Measurements from ENCODE around the gene TRAF4. TPM values are rescaled to one million over a fixed set of nuclear protein-coding genes. Genes with fewer than 3 reads are reported as not detected.
A peak's percentile ranks its signal among the peaks of the same experiment; 100 is the strongest.
"Not testable (repeated sequence)": the region's sequence is repeated elsewhere in the genome, so short reads cannot be mapped to it uniquely, and the experiment has no call there.

TRAF4 gene
- polyA plus RNA-seq, 1 experiment = 55.6 TPM

GRCh38 chr17:28723159-28723835 is 20.5 kb upstream of the TRAF4 start:
- no peak overlapping the region for H3K4me3 ChIP-seq (ENCODE audit: low read depth, low read length)
- TF ChIP-seq, protein P1, sequence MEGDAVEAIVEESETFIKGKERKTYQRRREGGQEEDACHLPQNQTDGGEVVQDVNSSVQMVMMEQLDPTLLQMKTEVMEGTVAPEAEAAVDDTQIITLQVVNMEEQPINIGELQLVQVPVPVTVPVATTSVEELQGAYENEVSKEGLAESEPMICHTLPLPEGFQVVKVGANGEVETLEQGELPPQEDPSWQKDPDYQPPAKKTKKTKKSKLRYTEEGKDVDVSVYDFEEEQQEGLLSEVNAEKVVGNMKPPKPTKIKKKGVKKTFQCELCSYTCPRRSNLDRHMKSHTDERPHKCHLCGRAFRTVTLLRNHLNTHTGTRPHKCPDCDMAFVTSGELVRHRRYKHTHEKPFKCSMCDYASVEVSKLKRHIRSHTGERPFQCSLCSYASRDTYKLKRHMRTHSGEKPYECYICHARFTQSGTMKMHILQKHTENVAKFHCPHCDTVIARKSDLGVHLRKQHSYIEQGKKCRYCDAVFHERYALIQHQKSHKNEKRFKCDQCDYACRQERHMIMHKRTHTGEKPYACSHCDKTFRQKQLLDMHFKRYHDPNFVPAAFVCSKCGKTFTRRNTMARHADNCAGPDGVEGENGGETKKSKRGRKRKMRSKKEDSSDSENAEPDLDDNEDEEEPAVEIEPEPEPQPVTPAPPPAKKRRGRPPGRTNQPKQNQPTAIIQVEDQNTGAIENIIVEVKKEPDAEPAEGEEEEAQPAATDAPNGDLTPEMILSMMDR (IDR thresholded peaks at IDR 0.05; ENCODE audit: insufficient read depth, low read depth, low read length) = no peak
- CTCF ChIA-PET = interaction anchor here (10.9 kb wide), 1 partner anchor 25 kb away, joined by 416 read pairs; the partner anchor contains the start of gene TRAF4
- no peaks in the 10 kb centered on the region for H3K27me3 ChIP-seq (ENCODE audit: control insufficient read depth, insufficient read depth, low read length)
- DNase-seq (ENCODE audit: low read depth) = no peak
- peaks cover 18% of the 10 kb centered on the region for H3K36me3 ChIP-seq (ENCODE audit: control insufficient read depth, insufficient read depth, low read length)
- POLR2A ChIA-PET = no interaction called here

- not testable (repeated sequence) for H3K4me3 ChIP-seq (ENCODE audit: low read depth, low read length); DNase-seq (ENCODE audit: low read depth); H3K27me3 ChIP-seq (ENCODE audit: control insufficient read depth, insufficient read depth, low read length)
- POLR2A ChIA-PET = interaction anchor here (0.6 kb wide), 1 partner anchor 77 kb away, joined by 4 read pairs; no protein-coding TSS in a partner anchor
- peaks cover 18% of the 10 kb centered on the region for H3K36me3 ChIP-seq (ENCODE audit: control insufficient read depth, insufficient read depth, low read length)
- CTCF ChIA-PET = interaction anchor here (1.1 to 10.9 kb wide), 2 partner anchors 24 to 229 kb away, joined by 5 to 416 read pairs; partner anchors contain the start of gene TRAF4
These were observed 19.8 kb upstream of the TRAF4 start for GRCh38 chr17:28723836-28724499.

GRCh38 chr17:28724500-28725165 is 19.2 kb upstream of the TRAF4 start:
- POLR2A ChIA-PET = interaction anchor here (0.6 kb wide), 1 partner anchor 78 kb away, joined by 4 read pairs; no protein-coding TSS in a partner anchor
- no peaks in the 10 kb centered on the region for H3K27me3 ChIP-seq (ENCODE audit: control insufficient read depth, insufficient read depth, low read length)
- no peak overlapping the region for H3K4me3 ChIP-seq (ENCODE audit: low read depth, low read length)
- H3K36me3 ChIP-seq (ENCODE audit: control insufficient read depth, insufficient read depth, low read length) = peaks cover 18% of the 10 kb centered on the region
- TF ChIP-seq, protein P1 (IDR thresholded peaks at IDR 0.05; ENCODE audit: insufficient read depth, low read depth, low read length) = no peak
- DNase-seq (ENCODE audit: low read depth) = no peak
- CTCF ChIA-PET = interaction anchor here (0.8 to 10.9 kb wide), 6 partner anchors 14 to 228 kb away, joined by 3 to 416 read pairs (median 8); partner anchors contain the start of genes PROCA1 and TRAF4

DNA sequence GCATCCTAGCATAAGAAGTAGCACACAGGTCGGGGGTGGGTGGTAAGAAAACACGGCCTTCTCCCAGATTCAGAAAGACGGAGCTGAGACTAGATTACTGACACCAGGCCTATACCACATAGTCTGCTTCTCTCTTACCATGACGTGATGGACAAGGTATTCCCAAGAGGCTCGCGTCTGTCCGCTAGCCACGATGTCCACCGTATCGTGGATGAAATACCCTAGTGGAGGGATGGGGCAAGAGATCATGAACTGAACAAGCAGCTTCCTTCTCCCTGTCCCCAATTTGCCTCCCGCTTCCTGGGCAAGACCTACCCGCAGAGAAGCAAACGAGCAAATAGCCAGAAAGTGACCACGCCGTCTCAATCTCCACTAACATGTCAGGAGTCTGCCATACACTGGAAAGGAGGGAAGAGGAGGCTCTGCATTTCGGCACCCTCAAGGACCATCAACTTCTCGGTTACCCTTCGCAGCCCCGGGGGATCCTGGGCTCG is 18.6 kb upstream of the TRAF4 start:
- TF ChIP-seq, protein P1 (IDR thresholded peaks at IDR 0.05; ENCODE audit: insufficient read depth, low read depth, low read length) = 0 out of 2 replicates have a peak, but pooled peaks have one; percentile 17
- ChIA-PET POLR2A (interaction anchor here (0.6 kb wide), 1 partner anchor 174 kb away, joined by 3 read pairs; no protein-coding TSS in a partner anchor), CTCF (interaction anchor here (0.8 to 10.9 kb wide), 7 partner anchors 14 to 228 kb away, joined by 3 to 416 read pairs (median 5); partner anchors contain the start of genes PROCA1 and TRAF4)
- DNase-seq (ENCODE audit: low read depth) = no peak
- Histone ChIP-seq H3K27me3 (ENCODE audit: control insufficient read depth, insufficient read depth, low read length) (no peaks in the 10 kb centered on the region), H3K4me3 (ENCODE audit: low read depth, low read length) (peak overlapping the region; percentile 71), H3K36me3 (ENCODE audit: control insufficient read depth, insufficient read depth, low read length) (peaks cover 18% of the 10 kb centered on the region)

DNA sequence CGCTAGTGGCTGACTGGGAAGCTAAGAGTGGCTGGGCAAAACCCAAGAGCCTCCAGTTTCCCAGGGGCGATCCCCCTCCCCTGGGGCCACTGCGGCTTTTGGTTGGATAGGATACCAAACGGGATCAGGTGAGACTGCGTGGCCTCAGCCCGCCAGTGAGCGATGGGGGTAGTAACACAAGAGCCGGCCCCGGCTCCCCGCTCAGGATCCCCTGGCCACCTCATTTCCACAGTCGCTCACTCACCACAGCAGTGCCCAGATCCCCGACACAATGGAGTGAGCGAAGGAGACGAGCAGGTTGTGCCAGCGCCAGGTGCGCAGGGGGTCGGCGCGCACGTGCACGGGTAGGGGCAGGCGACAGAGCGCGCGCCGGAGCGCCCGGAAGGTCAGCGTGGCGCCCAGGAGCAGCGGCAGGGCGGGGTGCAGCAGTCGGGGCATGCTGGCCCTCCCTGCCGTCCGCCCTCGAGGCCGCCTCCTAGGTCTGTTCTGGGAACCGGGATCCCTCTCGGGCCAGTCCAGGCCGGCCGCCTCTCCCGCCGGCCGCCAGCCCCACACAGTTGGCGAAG is 18.1 kb upstream of the TRAF4 start:
- Histone ChIP-seq H3K27me3 (ENCODE audit: control insufficient read depth, insufficient read depth, low read length) (no peaks in the 10 kb centered on the region), H3K36me3 (ENCODE audit: control insufficient read depth, insufficient read depth, low read length) (peaks cover 18% of the 10 kb centered on the region), H3K4me3 (ENCODE audit: low read depth, low read length) (peak overlapping the region; percentile 71)
- ChIA-PET CTCF (interaction anchor here (0.8 to 10.9 kb wide), 27 partner anchors 10 to 391 kb away, joined by 3 to 416 read pairs (median 8); partner anchors contain the start of genes FAM222B, PHF12, PROCA1 and TRAF4), POLR2A (interaction anchor here (0.6 to 1.7 kb wide), 2 partner anchors 24 to 174 kb away, joined by 3 to 19 read pairs; no protein-coding TSS in a partner anchor)
- TF ChIP-seq, protein P1 (IDR thresholded peaks at IDR 0.05; ENCODE audit: insufficient read depth, low read depth, low read length) = no peak
- no peak for DNase-seq (ENCODE audit: low read depth)
